Sigmoid colon (tissue), 7 donors: Measurements from ENCODE around the gene MRPL40. TPM values are rescaled to one million over a fixed set of nuclear protein-coding genes. Genes with fewer than 3 reads are reported as not detected.
"Not testable (repeated sequence)": the region's sequence is repeated elsewhere in the genome, so short reads cannot be mapped to it uniquely, and the experiment has no call there.

Experiments used
- DNase-seq: peaks from one replicate; pipeline ENCODE4 v3.0.0-alpha.2; 2019
- H3K27ac ChIP-seq, 4 donors: fragments of 200-600 bp; sonication (generic); one replicate each; pipeline ENCODE4 v1.5.1; 2016 to 2019; ENCODE audit warnings: mild to moderate bottlenecking in 1 of 4
- H3K27me3 ChIP-seq, 3 donors: fragments of 200-600 bp; sonication (generic); one replicate each; pipeline ENCODE4 v1.5.1; 2019; ENCODE audit warnings: mild to moderate bottlenecking in 1 of 3
- H3K36me3 ChIP-seq, 4 donors: fragments of 200-600 bp; sonication (generic); one replicate each; pipeline ENCODE4 v1.5.1; 2016 to 2019
- H3K4me1 ChIP-seq, 4 donors: fragments of 200-600 bp; sonication (generic); one replicate each; pipeline ENCODE4 v1.5.1; 2017 to 2019
- H3K4me3 ChIP-seq, 4 donors: fragments of 200-600 bp; sonication (generic); one replicate each; pipeline ENCODE4 v1.5.1; 2017 to 2019; ENCODE audit warnings: mild to moderate bottlenecking in 2 of 4, moderate library complexity in 1 of 4
- H3K9me3 ChIP-seq, 4 donors: fragments of 200-600 bp in 3 of 4; sonication (generic) in 3 of 4; one replicate each; pipeline versions ENCODE4 v1.5.1 to v1.6.1; 2013 to 2019
- EP300 ChIP-seq, 4 donors: sonication (generic); formaldehyde crosslinking; IDR thresholded peaks; one replicate each; pipeline ENCODE4 v1.6.1; 2017; ENCODE audit warnings: antibody characterized with exemption in 4 of 4
- POLR2A ChIP-seq, 2 donors: fragments of 450-650 bp; IDR thresholded peaks; one replicate each; pipeline ENCODE4 v1.6.1; 2016; ENCODE audit warnings: antibody characterized with exemption in 2 of 2, mild to moderate bottlenecking in 2 of 2, moderate library complexity in 2 of 2
- POLR2AphosphoS5 ChIP-seq, 4 donors: sonication (generic); formaldehyde crosslinking; IDR thresholded peaks; one replicate each; pipeline ENCODE4 v1.6.1; 2017; ENCODE audit warnings: antibody characterized with exemption in 4 of 4
- WGBS, 2 donors: extraction: QIAGEN DNeasy Blood & Tissue Kit; methylation state at CpG; one replicate each; pipeline ENCODE4 v1.1.7; 2013; 5-methylcytosine and 5-hydroxymethylcytosine counted together
- intact Hi-C: fragments of 100-400 bp; cut with DNase I; formaldehyde crosslinking; loops from one replicate; pipeline ENCODE4 v1.15.1; 2023
- polyA plus RNA-seq, 3 donors: library from polyadenylated mRNA; stranded (reverse); fragments of 200-250 nt; gene quantifications; one replicate each; pipeline ENCODE4 v1.2.3, GENCODE V29; 2013
- total RNA-seq, 4 donors: library from RNA; depleted of rRNA; stranded (reverse); fragments of >200 nt; gene quantifications; one replicate each; pipeline ENCODE4 v1.1.0, GENCODE V29; 2016
- TF ChIP-seq, protein P1 (sequence below), 4 experiments: fragments of 450-650 bp in 3 of 4; fragments of 200-600 bp in 1 of 4; IDR thresholded peaks; one replicate each; pipeline ENCODE4 v1.5.1; 2016 to 2019; ENCODE audit warnings: antibody characterized with exemption in 4 of 4, mild to moderate bottlenecking in 3 of 4, moderate library complexity in 2 of 4
- donor health status: healthy with polysubstance abuse.
- donor health status: Bipolar disorder and iron deficiency.
- donor health status: healthy.

MRPL40 gene
- total and polyA plus RNA-seq, 7 donors, result 19.5 to 32.4 (median 30.1) TPM

DNA sequence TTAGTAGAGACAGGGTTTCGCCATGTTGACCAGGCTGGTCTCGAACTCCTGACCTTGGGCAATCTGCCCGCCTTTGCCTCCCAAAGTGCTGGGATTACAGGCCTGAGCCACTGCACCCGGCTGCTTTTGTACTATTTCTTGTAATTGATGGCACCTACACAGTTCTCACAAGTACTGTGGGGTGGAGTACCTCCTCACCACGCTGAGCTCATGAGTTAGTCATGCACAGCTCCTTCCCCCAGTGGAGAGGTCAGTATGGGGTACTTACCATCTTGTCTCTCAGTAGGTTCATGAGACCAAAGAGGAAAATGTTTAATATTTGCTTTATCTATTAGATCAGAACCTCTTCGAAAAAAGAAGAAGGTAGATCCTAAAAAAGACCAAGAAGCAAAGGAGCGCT, 2.1 kb downstream of the MRPL40 start:
- Histone ChIP-seq H3K9me3 (no peaks in the 10 kb centered on the region), H3K4me1 (peaks cover 0 to 28% (median 27%) of the 10 kb centered on the region in 4 donors), H3K27me3 (no peaks in the 10 kb centered on the region), H3K27ac (no peak overlapping the region), H3K4me3 (no peak overlapping the region), H3K36me3 (peaks cover 0 to 38% (median 12%) of the 10 kb centered on the region in 4 donors)
- no peak for DNase-seq
- WGBS, 2 donors, result 92 to 96% methylated on average over 7 of the region's 7 CpGs
- intact Hi-C loops, result loop anchor here (5.0 to 10.0 kb wide), 2 partner anchors 140 to 257 kb away; partner anchors contain the start of genes CLTCL1 and SLC25A1
- TF ChIP-seq, protein P1, sequence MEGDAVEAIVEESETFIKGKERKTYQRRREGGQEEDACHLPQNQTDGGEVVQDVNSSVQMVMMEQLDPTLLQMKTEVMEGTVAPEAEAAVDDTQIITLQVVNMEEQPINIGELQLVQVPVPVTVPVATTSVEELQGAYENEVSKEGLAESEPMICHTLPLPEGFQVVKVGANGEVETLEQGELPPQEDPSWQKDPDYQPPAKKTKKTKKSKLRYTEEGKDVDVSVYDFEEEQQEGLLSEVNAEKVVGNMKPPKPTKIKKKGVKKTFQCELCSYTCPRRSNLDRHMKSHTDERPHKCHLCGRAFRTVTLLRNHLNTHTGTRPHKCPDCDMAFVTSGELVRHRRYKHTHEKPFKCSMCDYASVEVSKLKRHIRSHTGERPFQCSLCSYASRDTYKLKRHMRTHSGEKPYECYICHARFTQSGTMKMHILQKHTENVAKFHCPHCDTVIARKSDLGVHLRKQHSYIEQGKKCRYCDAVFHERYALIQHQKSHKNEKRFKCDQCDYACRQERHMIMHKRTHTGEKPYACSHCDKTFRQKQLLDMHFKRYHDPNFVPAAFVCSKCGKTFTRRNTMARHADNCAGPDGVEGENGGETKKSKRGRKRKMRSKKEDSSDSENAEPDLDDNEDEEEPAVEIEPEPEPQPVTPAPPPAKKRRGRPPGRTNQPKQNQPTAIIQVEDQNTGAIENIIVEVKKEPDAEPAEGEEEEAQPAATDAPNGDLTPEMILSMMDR (IDR thresholded peaks at IDR 0.05), result no peak

DNA sequence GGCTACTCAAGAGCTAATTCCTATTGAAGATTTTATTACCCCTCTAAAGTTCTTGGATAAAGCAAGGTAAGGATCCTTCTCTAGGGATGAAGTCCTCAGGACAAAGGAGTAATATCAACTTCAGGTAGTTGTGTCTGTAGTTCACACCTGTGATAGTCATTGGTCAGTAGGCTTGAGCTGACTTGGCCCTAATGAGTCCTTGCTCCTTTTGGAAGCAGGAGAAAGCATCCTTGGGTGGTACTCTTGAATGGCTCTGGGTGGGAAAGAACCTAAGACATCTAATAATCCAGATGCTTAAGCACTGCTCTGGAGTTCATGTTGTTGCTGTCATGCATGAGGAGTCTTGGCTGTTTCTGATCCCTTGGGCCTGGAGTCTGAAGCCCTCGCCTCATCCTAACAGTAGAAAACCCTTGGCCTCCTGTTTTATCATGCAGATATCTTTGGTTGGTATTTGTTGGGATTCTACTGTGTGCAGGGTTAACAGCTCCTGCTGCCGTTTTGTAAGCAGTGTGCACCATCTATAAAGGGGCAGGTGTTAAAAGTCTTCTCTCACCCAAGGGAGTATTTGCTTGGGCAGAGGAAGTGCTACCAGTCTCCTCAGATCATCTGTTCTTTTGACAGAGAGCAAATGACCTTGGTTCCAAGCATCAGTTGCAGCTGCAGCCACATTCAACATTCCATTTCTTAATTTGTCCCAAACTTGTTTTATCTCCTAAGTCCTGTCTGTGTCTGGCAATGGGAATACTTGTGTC, 2.7 kb downstream of the MRPL40 start:
- no peak for DNase-seq
- no peaks in the 10 kb centered on the region for H3K9me3 ChIP-seq
- H3K27ac ChIP-seq, result no peak overlapping the region
- no peak overlapping the region for H3K4me3 ChIP-seq
- H3K36me3 ChIP-seq, result peaks cover 0 to 38% (median 12%) of the 10 kb centered on the region in 4 donors
- no peaks in the 10 kb centered on the region for H3K27me3 ChIP-seq
- H3K4me1 ChIP-seq, result peaks cover 0 to 22% (median 21%) of the 10 kb centered on the region in 4 donors
- intact Hi-C loops, result loop anchor here (5.0 to 10.0 kb wide), 2 partner anchors 140 to 258 kb away; partner anchors contain the start of genes CLTCL1 and SLC25A1
- 74 to 84% methylated on average over 2 of the region's 2 CpGs for WGBS, 2 donors
- TF ChIP-seq, protein P1 (IDR thresholded peaks at IDR 0.05), result no peak
- no peak for TF ChIP-seq EP300 (IDR thresholded peaks at IDR 0.05)
- TF ChIP-seq POLR2A (IDR thresholded peaks at IDR 0.05), result no peak
- no peak for TF ChIP-seq POLR2AphosphoS5 (IDR thresholded peaks at IDR 0.05)

DNA sequence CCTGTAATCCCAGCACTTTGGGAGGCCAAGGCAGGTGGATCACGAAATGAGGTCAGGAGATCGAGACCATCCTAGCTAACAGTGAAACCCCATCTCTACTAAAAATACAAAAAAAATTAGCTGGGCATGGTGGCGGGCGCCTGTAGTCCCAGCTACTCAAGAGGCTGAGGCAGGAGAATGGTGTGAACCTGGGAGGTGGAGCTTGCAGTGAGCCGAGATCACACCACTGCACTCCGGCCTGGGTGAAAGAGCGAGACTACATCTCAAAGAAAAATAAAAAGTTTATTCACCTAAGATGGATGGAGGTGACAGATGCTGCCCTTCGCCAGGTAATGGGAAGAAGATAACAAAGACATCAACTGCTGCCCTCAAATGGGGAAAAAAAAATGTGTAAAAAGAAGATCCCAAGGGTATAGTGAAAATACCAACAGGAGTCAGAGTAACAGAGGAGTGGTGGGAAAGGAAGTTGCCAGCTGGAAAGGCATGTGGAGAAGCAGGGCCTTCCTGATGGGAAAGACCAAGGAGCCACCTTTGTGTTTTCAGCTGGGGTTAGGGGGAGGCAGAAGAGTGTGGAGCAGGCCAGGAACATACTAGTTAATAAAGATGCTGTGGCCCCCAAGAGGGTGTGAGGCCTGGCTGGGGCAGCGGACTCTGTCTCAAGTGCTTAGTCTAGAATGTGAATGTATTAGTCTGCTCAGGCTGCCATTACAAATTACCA, 4.3 kb downstream of the MRPL40 start:
- H3K27ac ChIP-seq, H3K4me3 ChIP-seq, DNase-seq, H3K9me3 ChIP-seq, H3K27me3 ChIP-seq: not testable (repeated sequence)
- WGBS, 2 donors, result 94 to 96% methylated on average over 9 of the region's 9 CpGs
- Histone ChIP-seq H3K4me1 (peaks cover 0 to 12% (median 11%) of the 10 kb centered on the region in 4 donors), H3K36me3 (peaks cover 0 to 47% (median 12%) of the 10 kb centered on the region in 4 donors)
- intact Hi-C loops, result loop anchor here (10.0 kb wide), 1 partner anchor 142 kb away; the partner anchor contains the start of gene CLTCL1

DNA sequence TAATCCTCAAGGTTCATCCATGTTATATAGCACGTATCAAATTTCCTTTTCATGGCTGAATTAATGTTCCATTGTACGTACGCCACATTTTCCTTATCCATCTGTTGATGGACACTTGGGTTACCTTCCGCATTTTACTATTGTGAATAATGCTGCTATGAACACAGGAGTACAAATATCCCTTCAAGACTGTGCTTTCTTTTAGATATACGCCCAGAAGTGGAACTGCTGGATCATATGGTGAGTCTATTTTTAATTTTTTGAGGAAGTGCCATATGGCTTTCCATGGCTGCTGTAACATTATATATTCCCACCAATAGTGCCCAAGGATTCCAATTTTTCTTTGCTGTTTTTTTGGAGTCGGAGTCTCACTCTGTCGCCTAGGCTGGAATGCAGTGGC, 6.0 kb downstream of the MRPL40 start:
- Histone ChIP-seq H3K4me3 (no peak overlapping the region), H3K36me3 (peaks cover 0 to 63% (median 12%) of the 10 kb centered on the region in 4 donors), H3K4me1 (peaks cover 0 to 7% (median 4%) of the 10 kb centered on the region in 4 donors), H3K9me3 (no peaks in the 10 kb centered on the region), H3K27me3 (no peaks in the 10 kb centered on the region), H3K27ac (no peak overlapping the region)
- WGBS, 2 donors, result 95 to 97% methylated on average over 7 of the region's 7 CpGs
- no peak for TF ChIP-seq POLR2AphosphoS5 (IDR thresholded peaks at IDR 0.05)
- intact Hi-C loops, result loop anchor here (10.0 kb wide), 1 partner anchor 143 kb away; the partner anchor contains the start of gene CLTCL1
- no peak for DNase-seq

DNA sequence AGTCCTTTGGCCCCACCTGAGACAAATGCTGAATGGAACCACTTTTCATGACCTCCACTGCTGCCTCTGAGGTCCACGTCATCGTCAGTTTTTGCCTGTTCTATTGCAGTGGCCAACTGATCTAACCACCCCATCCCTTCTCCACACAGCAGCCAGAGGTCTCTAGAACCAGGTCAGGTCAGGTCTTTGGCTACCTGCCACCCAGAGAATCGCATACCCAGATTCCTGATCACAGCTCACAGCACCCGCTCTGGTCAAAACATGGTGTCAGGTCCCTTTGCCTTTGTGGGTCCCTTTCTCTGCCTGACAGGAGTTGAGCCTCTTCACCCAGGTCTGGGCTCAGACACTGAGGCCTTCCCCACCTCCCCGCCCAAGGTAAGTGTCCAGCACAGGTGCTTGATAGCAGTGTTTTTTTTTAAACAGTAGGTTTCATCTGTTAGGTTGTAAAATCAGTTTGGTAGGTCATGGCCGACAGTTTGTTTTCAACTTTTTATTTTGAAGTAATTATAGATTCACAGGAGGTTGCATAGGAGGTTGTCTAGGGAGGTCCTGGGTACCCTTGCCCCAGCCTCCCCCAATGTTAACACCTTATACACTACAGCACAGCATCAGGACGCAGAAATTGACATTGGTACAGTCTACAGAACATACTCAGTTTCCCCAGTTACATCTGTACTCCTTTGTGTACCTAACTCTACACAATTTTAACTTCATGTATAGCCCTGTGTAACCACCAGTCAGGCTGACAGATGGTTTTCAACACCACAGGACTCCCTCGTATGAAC, 8.3 kb downstream of the MRPL40 start:
- intact Hi-C loops, result loop anchor here (10.0 kb wide), 1 partner anchor 414 kb away; the partner anchor contains the start of genes GNB1L and RTL10
- no peak overlapping the region for H3K4me3 ChIP-seq
- no peak for DNase-seq
- no peak for TF ChIP-seq POLR2AphosphoS5 (IDR thresholded peaks at IDR 0.05)
- no peak overlapping the region for H3K27ac ChIP-seq
- peaks cover 0 to 7% (median 3%) of the 10 kb centered on the region in 4 donors for H3K4me1 ChIP-seq
- no peaks in the 10 kb centered on the region for H3K9me3 ChIP-seq
- peaks cover 5 to 64% (median 12%) of the 10 kb centered on the region in 4 donors for H3K36me3 ChIP-seq
- no peaks in the 10 kb centered on the region for H3K27me3 ChIP-seq
- WGBS, 2 donors, result 85 to 92% methylated on average over 8 of the region's 8 CpGs
